HuH-7.5 (cell line): ENCODE data around the gene DMWD.

Experiments used
- DNase-seq: peaks from one replicate; pipeline ENCODE4 v3.0.0; 2011; ENCODE audit warnings: low spot score

The DMWD gene, protein sequence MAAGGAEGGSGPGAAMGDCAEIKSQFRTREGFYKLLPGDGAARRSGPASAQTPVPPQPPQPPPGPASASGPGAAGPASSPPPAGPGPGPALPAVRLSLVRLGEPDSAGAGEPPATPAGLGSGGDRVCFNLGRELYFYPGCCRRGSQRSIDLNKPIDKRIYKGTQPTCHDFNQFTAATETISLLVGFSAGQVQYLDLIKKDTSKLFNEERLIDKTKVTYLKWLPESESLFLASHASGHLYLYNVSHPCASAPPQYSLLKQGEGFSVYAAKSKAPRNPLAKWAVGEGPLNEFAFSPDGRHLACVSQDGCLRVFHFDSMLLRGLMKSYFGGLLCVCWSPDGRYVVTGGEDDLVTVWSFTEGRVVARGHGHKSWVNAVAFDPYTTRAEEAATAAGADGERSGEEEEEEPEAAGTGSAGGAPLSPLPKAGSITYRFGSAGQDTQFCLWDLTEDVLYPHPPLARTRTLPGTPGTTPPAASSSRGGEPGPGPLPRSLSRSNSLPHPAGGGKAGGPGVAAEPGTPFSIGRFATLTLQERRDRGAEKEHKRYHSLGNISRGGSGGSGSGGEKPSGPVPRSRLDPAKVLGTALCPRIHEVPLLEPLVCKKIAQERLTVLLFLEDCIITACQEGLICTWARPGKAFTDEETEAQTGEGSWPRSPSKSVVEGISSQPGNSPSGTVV

DNA sequence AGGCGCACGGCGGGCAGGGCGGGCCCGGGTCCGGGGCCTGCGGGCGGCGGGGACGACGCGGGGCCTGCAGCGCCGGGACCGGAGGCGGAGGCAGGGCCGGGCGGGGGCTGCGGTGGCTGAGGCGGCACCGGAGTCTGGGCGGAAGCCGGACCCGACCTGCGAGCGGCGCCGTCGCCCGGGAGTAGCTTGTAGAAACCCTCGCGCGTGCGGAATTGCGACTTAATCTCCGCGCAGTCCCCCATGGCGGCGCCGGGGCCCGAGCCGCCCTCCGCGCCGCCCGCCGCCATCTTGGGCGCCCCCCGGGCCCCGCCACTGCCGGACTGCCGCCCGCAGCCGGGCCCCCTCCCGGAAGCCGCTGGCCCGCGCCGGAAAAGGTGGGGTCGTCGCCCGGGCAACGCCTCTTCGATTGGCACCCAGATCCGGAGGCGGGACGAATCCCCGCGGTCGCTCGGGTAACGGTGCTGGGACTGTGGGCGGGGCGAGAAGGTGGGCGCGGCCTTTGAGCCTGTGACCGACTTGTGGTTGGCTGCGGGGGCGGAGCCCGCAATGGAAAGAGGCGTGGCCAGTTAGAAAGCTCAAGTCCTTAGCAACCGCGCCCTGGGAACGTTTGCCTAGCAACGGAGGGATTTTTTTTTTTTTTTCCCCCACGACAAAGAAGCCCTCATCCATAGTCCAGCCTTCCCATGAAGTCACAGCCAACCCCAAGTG, at the start of gene DMWD:
Gene DMWD, minus strand, starts transcription at position 376 of the 708 bp plus-strand sequence. Its CDS starts 89 bp downstream, at position 287.
- peak; percentile 96 for DNase-seq

DNA sequence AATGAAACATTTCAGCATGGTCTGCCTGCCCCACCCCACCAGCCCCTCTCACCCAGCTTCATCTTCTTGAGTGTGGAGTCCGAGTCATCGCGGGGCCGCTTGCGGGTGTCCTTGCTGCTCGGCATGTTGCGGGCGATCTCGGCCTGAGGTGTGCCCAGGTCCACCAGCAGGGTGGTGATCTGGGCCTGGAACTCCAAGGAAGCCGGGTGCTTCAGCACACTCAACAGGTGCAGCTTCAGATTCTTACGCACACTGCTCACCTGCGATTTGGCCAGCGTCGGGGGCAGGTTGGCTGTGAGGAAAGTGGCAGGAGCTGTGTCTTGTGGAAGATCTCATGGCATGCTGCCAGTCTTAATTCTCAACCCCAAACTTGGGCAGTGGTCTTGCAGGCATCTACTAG, 49.6 kb upstream of the DMWD start:
- no peak for DNase-seq

DNA sequence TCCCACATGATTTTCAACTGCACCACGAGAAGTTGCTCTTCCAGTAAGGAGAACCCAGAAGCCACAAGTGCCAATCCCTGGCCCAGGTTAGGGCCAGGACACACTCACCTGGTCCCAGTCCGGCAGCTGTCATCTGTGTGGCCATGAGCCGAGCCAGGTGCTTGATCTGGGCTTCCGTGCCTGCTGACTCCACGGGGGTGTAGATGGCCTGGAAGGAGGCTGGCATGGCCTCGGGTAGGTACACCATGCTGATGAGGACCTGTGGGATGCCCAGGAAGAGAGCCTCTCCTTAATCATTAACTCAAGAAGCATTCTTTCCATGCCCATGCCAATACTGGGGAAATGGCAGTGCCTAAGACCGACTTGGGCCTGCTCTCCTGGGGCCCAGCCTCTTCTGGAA, 42.3 kb upstream of the DMWD start:
- DNase-seq: no peak

DNA sequence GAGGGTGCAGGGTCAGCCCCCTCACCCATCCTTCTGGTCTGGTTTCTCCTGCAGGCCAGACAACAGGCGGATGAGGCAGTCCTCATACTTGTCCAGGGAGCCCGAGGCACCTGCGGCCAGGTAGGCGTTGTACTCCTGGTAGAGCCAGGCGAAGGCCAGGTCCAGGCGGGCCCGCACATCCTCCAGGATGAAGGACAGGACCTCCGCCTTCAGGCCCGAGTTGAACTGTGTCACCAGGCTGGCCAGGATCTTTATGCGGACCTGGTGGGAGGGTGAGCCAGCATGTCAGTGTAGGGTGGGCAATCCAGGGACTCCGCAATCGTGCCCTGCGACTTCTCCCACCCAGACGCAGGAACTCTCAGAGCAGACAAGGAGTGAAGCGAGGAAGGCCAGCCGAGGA, 36.3 kb upstream of the DMWD start:
- DNase-seq: no peak

DNA sequence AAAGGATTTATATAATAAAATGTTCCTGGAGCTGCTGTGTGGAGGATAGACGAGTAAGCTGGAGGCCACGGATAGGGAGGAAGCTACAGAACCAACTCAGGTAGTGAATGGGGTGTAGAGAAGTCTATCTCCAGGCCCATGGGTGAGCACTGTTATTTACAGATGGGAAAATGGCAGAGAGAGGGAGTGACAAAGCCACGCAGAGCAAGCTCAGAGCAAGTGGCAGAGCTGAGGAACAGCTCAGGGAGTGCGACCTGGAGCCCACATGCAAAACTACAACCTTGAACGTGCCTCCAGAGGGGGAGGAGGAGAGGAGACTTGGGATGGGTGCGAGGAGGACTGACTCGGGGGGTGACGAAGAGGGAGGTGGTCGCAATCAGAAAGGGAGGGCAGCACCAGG, 35.9 kb upstream of the DMWD start:
- no peak for DNase-seq

DNA sequence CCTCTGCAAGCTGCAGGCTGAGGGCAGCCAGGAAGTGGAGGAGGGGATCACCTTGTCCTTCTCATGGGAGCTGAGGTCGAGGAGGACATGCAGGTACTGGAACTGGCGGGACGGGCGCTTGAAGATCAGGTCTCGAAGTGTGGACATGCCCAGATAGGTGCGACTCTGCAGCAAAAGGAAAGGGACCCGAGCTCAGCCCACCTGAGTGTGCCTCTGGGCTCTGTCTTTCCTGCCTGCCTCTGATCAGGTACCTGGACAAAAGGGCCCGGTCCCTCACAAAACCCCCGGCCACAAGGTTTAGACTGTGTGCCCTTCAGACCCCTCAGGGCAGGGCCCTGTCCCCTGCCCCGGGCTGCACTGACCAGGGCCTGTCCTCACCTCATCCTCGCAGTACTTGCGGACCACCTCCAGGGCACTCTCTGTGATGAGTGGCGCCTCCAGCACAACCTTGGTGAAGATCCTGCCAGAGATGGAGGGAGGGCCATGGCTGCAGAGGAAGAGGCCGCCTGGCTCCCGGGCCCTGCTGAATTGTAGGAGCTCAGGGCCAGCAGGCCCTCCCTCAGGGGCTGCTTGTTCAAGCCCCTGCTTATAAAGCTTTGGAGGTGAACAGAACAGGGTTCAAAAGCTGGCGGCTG, 34.9 kb upstream of the DMWD start:
- DNase-seq: no peak

DNA sequence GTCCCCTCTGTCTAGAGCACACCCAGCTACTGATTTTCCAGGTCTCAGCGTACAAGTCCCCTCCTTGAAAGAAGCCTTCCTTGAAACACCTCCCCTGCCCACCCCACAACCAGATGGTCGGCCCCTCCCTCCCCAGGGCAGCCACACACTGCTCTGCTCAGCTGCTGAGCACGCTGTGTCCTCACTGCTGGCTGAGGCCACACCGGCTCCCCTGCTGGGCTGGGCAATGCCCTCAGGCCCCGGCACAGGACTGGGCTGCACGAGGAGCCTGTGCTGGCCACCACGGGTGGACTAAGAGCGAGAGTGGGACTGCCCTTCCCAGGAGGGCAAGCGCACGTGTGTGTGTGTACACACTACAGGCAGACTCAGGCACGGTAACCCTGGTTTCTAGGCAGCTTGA, 34.3 kb upstream of the DMWD start:
- no peak for DNase-seq

DNA sequence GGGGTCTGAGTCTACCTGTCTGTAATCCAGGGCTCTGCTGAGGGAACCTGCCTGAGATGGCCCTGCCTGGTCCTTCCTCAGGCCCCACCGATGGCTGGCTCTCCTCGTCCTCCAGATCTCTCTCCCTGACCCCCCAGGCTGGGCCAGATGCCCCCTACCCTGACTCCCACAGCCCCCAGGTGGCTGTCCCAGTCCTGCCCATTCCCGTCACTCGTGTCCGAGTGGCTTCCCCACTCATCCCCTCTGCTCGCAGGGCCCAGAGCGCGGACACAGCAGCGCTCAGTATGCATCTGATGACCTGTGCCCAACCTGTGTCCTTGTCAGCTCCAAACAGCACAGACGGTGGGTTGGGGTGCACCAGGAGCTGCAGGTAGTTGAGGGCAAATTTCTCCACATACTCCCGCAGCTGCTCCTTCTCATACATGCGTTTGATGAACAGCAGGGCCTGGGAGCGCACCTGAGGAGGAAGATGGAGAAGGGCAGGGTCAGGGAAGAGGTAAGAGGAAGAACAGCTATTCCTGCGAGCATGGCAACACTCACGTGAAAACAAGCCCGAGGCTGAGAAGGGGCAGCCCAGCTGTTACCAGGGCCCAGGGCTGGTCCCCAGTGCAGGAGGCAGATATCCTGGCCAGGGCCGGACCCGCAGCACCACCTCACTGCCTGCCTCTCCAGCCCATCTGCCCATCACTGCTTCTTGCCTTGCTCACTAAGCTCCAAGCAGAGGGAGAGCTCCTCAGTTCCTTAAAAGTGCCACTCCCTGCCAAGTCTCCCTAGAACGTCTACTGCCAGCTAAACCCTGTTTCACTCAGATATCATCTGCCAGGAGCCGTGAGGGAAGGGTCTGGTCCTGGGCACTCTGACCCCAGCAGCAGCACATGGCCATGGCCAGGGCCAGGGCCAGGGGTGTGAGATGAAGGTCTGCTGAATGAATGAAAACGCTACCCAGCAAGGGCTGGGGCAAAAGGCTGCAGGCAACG, 33.6 kb upstream of the DMWD start:
- DNase-seq: no peak

DNA sequence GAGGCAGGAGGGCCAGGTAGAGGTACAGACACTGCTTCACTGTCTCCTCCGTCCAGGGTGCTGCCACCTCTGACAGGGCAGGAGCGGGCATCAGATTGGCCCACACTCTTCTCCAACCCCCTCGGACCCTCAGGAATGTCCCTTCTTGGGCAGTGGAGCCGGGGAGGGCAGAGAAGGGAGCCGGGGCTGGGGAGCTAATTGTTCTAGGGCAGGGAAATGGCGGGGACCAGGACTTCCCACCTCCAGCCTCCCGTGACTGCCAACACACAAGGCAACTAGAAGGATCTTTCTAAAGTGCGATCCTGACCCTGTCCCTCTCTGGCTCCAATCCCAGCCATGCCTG, 32.6 kb upstream of the DMWD start:
- DNase-seq: no peak

DNA sequence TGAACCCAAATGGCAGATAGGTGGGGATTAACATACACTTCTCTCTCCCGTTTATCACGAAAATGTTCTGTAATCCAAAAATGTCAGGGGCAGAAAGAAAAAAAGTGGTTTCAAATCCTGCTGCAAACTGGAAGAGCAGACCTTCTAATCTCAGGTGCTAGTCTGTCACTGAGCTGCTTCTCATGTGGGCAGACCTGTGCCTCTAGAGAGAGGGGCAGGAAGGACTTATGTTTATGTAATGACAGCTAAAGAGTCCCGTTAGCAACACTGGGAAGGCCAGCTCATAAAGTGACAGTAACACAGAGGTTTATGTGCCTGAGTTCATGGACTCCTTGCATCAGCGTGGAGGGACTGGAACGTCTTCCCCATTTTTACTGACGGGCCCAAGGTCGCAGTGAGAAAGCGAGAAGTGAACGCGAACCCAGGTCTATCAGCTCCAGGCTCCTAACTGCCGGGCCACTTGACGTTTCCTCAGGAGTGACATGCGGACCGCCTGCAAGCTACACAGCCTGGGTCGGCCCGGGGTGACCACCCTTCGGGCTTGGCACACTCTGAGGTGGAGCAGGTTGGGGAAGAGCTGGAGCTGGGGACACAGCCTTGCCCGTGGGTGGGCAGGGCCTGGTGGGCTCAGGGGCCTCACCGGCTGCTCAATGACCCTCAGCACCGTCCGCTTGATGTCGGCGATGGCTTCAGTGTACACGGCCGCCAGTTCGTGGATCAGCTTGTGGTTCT, 32.1 kb upstream of the DMWD start:
- DNase-seq: no peak

DNA sequence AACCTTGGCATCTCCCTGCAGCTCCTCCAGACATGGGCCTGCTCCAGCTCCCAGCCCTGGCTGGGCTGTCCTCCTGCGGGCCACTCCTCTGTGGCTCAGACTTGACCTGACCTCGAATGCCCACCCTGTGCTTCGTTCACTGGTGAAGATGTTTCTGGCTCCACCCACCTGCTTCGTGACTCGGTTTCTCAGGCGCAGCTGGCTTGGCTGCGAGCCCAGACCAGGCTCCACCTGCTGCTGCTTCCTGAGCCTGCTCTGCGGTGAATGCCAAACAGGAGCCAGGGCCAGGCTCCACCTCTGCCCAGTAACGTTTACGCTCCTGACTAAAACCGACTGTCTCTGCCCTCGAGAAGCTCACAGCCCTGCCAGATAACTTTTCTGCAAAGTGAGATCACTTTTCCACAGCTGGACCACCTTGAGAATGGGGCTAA, 31.4 kb upstream of the DMWD start:
- no peak for DNase-seq

DNA sequence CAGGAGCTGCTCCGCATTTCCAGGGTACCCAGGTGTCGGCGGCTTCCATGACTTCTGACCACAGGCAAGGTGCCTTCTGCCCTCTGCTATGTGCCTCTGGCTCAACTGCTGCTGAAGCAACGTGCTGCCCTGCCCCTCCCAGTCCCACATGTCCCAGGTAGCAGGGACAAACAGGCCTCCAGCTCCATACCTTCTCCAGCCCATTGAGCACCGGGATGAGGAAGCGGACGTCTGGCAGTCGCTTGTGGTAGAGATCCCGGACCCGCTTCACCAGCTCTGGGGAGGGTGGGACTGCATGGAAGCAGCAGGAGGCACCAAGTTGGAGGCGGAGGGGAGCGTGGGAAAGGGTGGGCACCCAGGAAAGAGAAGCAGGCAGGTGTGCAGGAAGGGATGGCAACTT, 30.5 kb upstream of the DMWD start:
- no peak for DNase-seq

DNA sequence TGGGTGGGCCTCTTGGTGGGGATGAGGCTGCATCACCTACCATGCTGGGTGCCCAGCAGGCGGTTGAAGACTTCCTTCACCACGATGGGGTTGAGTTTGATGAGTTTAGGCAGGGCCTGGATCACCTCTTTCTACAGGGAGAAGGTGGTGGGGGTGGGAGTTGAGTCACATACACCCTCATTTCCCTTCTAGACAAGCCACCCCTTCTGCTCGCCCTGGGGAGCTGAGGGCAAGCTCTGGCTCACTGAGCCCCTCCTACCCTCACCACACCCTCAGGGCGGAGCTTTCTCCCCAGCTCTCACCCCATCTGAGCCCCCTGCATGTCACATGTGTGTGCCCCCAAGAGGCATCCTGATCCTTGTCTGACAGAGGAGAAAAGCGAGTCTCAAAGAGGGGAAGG, 30.1 kb upstream of the DMWD start:
- DNase-seq: no peak

DNA sequence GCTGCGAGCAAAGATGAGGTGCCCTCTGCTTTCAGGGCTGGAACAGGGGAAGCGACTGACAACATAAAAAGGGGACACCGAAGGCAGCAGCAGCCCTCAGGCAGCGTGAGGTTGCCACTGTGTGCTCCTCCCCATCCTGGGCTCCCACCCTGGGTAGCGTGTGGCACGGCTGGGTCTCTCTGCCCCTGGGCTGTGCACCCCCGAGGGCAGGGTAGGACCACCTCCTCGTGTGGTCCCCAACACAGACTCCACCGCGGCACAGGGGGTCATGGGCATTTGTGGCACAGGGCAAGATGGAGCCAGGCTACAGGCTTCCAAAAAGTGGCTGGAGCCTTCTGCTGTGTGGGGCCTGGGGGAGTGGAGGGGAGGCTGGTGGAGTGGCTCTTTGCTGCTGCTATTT, 28.9 kb upstream of the DMWD start:
- DNase-seq: no peak

DNA sequence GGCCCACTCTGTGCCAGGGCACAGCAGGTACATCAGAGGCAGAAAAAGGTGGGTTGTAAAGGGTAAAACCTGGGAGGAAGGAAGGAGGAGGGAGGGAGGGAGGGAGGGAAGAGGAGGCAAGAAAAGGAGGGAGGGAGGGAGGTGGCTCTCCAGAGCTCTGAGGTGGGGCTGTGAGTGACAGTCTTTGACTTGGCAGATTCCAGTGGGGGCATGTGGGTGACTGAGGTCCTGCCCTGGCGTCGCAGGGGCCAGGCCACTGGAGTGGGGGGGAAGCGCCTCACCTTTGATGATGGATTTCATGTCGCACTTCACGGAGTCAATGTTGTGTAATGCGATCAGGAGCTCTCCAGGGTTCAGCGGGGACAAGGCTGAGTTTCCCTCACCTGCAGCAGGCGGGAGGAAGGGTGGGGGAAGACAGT, 28.5 kb upstream of the DMWD start:
- no peak for DNase-seq

DNA sequence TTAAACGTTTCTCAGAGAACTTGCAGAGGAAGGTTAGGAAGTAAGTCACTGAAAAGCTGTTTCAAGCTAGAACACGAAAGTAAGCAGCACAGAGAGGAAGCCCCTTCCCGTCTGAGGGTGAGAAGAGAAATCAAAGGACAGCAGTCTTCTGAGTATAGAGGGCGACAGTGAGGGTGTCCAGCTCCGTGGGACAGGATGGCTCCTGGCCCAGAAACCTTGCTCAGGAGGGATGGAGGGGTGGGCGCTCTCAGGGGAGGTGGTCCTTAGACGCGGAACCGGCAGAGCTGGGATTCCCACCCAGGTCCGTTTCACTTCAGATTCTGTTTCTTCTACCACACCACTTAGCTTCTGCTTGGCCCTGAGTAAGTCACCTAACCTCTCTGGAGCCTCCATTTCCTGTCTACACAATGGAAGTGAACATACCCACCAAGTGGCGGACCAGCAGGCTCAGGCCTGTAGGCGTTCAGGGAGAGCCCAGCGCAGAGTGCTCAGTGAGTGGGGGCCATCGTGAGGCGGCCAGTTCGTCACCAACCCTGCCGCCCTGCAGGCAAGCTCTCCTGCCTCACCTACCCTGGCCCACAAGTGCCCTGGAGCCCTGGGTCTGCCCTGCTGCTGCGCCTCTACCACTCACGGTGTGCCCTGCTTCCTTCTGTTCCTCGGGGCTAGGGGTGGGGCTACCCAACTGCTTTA, 27.9 kb upstream of the DMWD start:
- no peak for DNase-seq

DNA sequence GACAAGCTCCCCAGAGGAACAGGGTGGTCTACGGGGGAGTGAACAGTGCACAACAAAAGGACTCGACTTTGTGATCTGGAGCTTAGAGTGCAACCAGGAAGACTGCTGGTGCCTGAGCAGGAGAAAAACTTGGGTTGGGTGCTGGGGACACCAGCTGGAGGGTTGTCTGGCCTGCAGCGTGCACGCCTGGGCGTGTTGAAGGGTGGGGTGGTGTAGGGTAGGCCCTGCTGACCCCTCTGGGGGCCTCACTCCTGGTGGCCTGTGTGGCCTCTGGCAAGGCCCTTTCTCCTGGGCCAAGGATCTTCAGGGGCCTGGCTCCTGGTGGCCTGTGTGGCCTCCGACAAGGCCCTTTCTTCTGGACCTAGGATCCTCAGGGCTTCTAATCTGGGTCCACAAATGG, 27.1 kb upstream of the DMWD start:
- no peak for DNase-seq

DNA sequence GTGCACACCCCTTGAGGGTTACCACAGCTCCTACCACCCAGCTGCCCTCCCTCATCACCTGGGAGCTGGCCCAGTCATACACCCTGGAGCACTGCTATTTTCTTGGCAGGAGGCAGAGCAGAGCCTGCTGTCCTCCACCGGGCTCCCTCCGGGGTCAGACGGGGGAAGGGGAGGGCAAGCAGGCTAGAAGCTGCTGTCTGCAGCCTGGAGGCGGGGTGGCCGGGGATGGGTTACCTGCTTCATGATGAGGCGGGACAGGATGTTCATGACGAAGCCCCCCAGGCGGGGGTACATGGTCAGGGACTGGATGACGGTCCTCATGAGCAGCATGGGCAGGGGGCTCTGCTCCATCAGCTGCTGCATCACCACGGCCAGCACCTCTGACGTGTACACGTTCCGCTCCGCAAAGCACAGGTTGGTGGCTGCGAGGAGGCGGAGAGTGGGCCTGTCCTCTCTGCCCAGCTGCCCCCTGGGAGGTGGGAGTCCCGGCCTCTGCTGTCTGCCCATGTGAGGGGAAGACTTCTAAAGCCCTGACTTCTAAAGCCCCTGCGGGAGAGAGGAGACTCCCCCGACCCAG, 25.2 kb upstream of the DMWD start:
- no peak for DNase-seq

DNA sequence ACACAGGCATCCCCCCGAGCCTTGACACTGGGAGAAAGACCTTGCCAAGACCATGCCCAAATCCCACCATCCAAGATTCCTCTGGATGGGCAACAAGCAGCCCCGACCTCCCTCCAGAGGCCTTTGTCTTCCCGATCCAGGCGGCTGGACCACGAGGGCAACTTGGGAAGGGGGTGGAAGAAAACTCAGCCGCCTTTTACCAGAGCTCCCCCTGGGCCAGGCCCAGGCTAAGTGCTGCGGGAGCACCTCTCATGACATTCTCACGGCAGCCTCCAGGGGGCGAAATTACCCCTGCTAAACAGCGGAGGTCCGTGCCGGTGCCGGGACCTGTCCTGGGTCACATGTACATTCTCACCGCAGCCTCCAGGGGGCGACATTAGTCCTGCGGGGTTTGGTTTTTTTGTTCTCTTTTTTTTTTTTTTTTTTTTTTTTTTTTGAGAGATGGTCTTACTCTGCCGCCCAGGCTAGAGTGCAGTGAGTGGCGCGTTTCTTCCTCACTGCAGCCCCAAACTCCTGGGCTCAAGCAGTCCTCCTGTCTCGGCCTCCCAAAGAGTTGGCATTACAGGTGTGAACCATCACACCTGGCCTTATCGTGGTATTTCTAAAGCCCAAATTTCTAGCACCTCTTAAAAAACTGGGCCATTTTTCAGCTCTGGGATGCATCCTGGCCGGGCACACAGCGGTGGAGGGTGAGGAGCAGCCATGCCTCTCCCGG, 24.5 kb upstream of the DMWD start:
- DNase-seq: peak; percentile 100
